NB4 (cell line): ENCODE results near the gene PLEKHA6.

Experiments used
- MAX ChIP-seq: IDR thresholded peaks from 2 replicates; pipeline ENCODE4 v1.6.1; 2011; ENCODE audit warnings: low read depth, low read length
- POLR2A ChIP-seq: IDR thresholded peaks from 2 replicates; pipeline ENCODE4 v1.6.1; 2011; ENCODE audit warnings: mild to moderate bottlenecking; ENCODE audit not compliant: insufficient read length; ENCODE audit errors: extremely low read depth
- TF ChIP-seq, protein P1 (sequence below): IDR thresholded peaks from one replicate; pipeline ENCODE4 v1.5.1; 2012; ENCODE audit warnings: low read depth, low read length

DNA sequence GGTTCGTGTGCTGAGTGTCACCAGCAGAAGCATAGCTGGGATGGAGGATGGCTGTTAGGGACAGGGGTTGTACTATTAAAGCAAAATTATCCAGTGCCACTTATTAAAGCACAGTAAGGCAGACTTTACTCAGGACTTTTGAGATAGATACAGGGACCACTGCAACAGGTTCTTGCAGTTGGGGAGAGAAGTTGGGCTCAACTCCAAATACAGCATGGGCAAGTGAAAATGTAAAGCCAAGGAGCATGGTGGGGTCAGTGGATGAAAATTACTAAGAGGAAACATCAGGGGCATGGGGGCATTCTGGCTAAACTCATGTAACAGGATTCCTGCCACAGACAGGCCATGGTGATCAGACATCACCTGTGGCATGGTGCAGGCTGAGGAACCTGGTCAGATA, 178.6 kb downstream of the PLEKHA6 start:
- TF ChIP-seq, protein P1, sequence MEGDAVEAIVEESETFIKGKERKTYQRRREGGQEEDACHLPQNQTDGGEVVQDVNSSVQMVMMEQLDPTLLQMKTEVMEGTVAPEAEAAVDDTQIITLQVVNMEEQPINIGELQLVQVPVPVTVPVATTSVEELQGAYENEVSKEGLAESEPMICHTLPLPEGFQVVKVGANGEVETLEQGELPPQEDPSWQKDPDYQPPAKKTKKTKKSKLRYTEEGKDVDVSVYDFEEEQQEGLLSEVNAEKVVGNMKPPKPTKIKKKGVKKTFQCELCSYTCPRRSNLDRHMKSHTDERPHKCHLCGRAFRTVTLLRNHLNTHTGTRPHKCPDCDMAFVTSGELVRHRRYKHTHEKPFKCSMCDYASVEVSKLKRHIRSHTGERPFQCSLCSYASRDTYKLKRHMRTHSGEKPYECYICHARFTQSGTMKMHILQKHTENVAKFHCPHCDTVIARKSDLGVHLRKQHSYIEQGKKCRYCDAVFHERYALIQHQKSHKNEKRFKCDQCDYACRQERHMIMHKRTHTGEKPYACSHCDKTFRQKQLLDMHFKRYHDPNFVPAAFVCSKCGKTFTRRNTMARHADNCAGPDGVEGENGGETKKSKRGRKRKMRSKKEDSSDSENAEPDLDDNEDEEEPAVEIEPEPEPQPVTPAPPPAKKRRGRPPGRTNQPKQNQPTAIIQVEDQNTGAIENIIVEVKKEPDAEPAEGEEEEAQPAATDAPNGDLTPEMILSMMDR: no peak
- no peak for TF ChIP-seq POLR2A
- no peak for TF ChIP-seq MAX
